ENCODE measurements around the gene PSMB11. TPM values are rescaled to one million over a fixed set of nuclear protein-coding genes. Genes with fewer than 3 reads are reported as not detected.

PSMB11 gene
- total RNA-seq, 1 experiment from 2014 or later: not detected

GRCh38 chr14:23006544-23007419, 35.2 kb upstream of the PSMB11 start:
- no peaks in the 10 kb centered on the region for H3K9me3 ChIP-seq (ENCODE audit: control insufficient read depth in 1 of 2, insufficient read depth in 1 of 2, low read depth in 1 of 2, low read length in 2 of 2)
- peak overlapping the region; percentile 64 to 71 for H3K4me3 ChIP-seq (replicated peaks in 1 of 2; ENCODE audit: low read depth in 1 of 2, low read length in 2 of 2)
- H3K36me3 ChIP-seq (ENCODE audit: control insufficient read depth in 1 of 2, insufficient read depth in 2 of 2, low read length in 2 of 2): no peaks in the 10 kb centered on the region
- H3K9me2 ChIP-seq (ENCODE audit: insufficient read depth): no peaks in the 10 kb centered on the region
- peak overlapping the region; percentile 97 for H3K27ac ChIP-seq (ENCODE audit: low read depth, low read length)
- ChIA-PET POLR2A (interaction anchor here (0.7 to 2.2 kb wide), 17 partner anchors 10 to 241 kb away, joined by 3 to 18 read pairs (median 5); partner anchors contain the start of genes ACIN1, AJUBA, C14orf119 and OXA1L), RAD21 (ENCODE audit: low non-redundant PET in 1 of 2, low total read pairs in 2 of 2, uncharacterized antibody in 2 of 2, unreplicated experiment in 2 of 2) (interaction anchor here in 1 of 2 experiments (0.9 to 1.2 kb wide), 2 partner anchors 11 to 20 kb away, joined by 3 to 6 read pairs; no protein-coding TSS in a partner anchor), CTCF (interaction anchor here (0.6 to 3.6 kb wide), 12 partner anchors 12 to 293 kb away, joined by 3 to 52 read pairs (median 7); partner anchors contain the start of gene AJUBA)
- intact Hi-C loops (cut with micrococcal nuclease): loop anchor here (5.0 kb wide), 1 partner anchor 51 kb away; the partner anchor contains the start of gene CDH24
- H3K27me3 ChIP-seq (ENCODE audit: insufficient read depth, low read length): no peaks in the 10 kb centered on the region
- H2AFZ ChIP-seq (ENCODE audit: low read depth, low read length, poor library complexity, severe bottlenecking): peak overlapping the region; percentile 62
- TF ChIP-seq JUND (IDR thresholded peaks at IDR 0.05) (no peak), TCF7L2 (IDR thresholded peaks at IDR 0.05; ENCODE audit: borderline replicate concordance, extremely low read depth, insufficient read depth, insufficient read length) (peak; percentile 59), FOSL1 (IDR thresholded peaks at IDR 0.05; ENCODE audit: low read depth) (peak; percentile 39; the same call in 1 of the 2 replicates), SIN3A (IDR thresholded peaks at IDR 0.05; ENCODE audit: low read depth) (peak; percentile 59; the same call in 1 of the 2 replicates), CTCF (IDR thresholded peaks at IDR 0.05 in 2 of 3, conservative IDR thresholded peaks at IDR 0.05 in 1 of 3; ENCODE audit: borderline replicate concordance in 1 of 3, insufficient read depth in 1 of 3, low read depth in 2 of 3, low read length in 2 of 3) (no peak; a peak in 1 of 6 replicates), SP1 (IDR thresholded peaks at IDR 0.05; ENCODE audit: low read depth) (peak; percentile 95), EGR1 (IDR thresholded peaks at IDR 0.05; ENCODE audit: low read depth) (peak; percentile 88), YY1 (IDR thresholded peaks at IDR 0.05; ENCODE audit: extremely low read depth, insufficient replicate concordance, low read depth, low read length) (peak; percentile 88), POLR2A (IDR thresholded peaks at IDR 0.05; ENCODE audit: borderline replicate concordance, extremely low read depth, insufficient read depth, insufficient read length) (peak; percentile 94), POLR2AphosphoS5 (IDR thresholded peaks at IDR 0.05; ENCODE audit: low read depth, low read length) (peak; percentile 97), CBX3 (IDR thresholded peaks at IDR 0.05; ENCODE audit: low read depth) (no peak; the same call in 1 of the 2 replicates)
- TF ChIP-seq, protein P1, sequence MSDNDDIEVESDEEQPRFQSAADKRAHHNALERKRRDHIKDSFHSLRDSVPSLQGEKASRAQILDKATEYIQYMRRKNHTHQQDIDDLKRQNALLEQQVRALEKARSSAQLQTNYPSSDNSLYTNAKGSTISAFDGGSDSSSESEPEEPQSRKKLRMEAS (IDR thresholded peaks at IDR 0.05): peak; percentile 93
- H3K4me2 ChIP-seq (ENCODE audit: low read length): peak overlapping the region; percentile 89
- ATAC-seq: peak; percentile 93
- H4K20me1 ChIP-seq (ENCODE audit: insufficient read depth): no peaks in the 10 kb centered on the region
- peaks cover 23 to 60% of the 10 kb centered on the region in 2 experiments for H3K4me1 ChIP-seq (ENCODE audit: control insufficient read depth in 1 of 2, insufficient read depth in 2 of 2, low read length in 2 of 2)
- no peaks in the 10 kb centered on the region for H3K79me2 ChIP-seq (ENCODE audit: insufficient read depth, low read length)
- BruUV-seq (replicated peaks): TSS peak; percentile 9
- peak overlapping the region; percentile 83 for H3K9ac ChIP-seq (ENCODE audit: low read length)
- peak; percentile 96 for DNase-seq (ENCODE audit: low read depth, low spot score)
